Hepatocyte (in vitro differentiated cells): ENCODE data around the gene SPIRE1. TPM values are rescaled to one million over a fixed set of nuclear protein-coding genes. Genes with fewer than 3 reads are reported as not detected.

Experiments
- DNase-seq: peaks from one replicate; pipeline ENCODE4 v3.0.0-alpha.2; 2016; ENCODE audit warnings: low spot score
- H2AFZ ChIP-seq: fragments of 200-600 bp; sonication (generic); 2 replicates; pipeline ENCODE4 v1.6.0; 2016; ENCODE audit warnings: antibody characterized with exemption, mild to moderate bottlenecking
- H3K27ac ChIP-seq: fragments of 200-600 bp; sonication (generic); 2 replicates; pipeline ENCODE4 v1.5.1; 2016; ENCODE audit warnings: mild to moderate bottlenecking
- H3K27me3 ChIP-seq: fragments of 200-600 bp; sonication (generic); 2 replicates; pipeline ENCODE4 v1.6.1; 2016
- H3K36me3 ChIP-seq: fragments of 200-600 bp; sonication (generic); replicated peaks from 2 replicates; pipeline ENCODE4 v1.5.1; 2016; ENCODE audit warnings: low read depth; ENCODE audit not compliant: insufficient read depth
- H3K4me1 ChIP-seq: fragments of 200-600 bp; sonication (generic); 2 replicates; pipeline ENCODE4 v1.5.1; 2016; ENCODE audit warnings: mild to moderate bottlenecking, moderate library complexity; ENCODE audit not compliant: insufficient read depth
- H3K4me2 ChIP-seq: fragments of 200-600 bp; sonication (generic); 2 replicates; pipeline ENCODE4 v1.6.0; 2016
- H3K4me3 ChIP-seq: fragments of 200-600 bp; sonication (generic); 2 replicates; pipeline ENCODE4 v1.5.1; 2016; ENCODE audit warnings: mild to moderate bottlenecking
- H3K79me2 ChIP-seq: fragments of 200-600 bp; sonication (generic); 2 replicates; pipeline ENCODE4 v1.6.0; 2017; ENCODE audit warnings: mild to moderate bottlenecking
- H3K9me2 ChIP-seq: fragments of 200-600 bp; sonication (generic); replicated peaks from 2 replicates; pipeline ENCODE4 v1.6.0; 2017; ENCODE audit warnings: mild to moderate bottlenecking; ENCODE audit not compliant: insufficient read depth
- H3K9me3 ChIP-seq: fragments of 200-600 bp; sonication (generic); 2 replicates; pipeline ENCODE4 v1.5.1; 2016; ENCODE audit warnings: low read depth, mild to moderate bottlenecking
- H4K20me1 ChIP-seq: fragments of 200-600 bp; sonication (generic); 2 replicates; pipeline ENCODE4 v1.6.0; 2016; ENCODE audit warnings: mild to moderate bottlenecking; ENCODE audit not compliant: insufficient read depth, poor library complexity, severe bottlenecking
- EZH2 ChIP-seq: fragments of 200-600 bp; sonication (generic); IDR thresholded peaks from 2 replicates; pipeline ENCODE4 v1.6.1; 2016; ENCODE audit warnings: antibody characterized with exemption, mild to moderate bottlenecking, borderline replicate concordance
- EZH2phosphoT487 ChIP-seq: fragments of 200-600 bp; sonication (generic); IDR thresholded peaks from one replicate; pipeline ENCODE4 v1.6.1; 2018; ENCODE audit warnings: antibody characterized with exemption, mild to moderate bottlenecking, low read depth, moderate library complexity; ENCODE audit not compliant: unreplicated experiment, severe bottlenecking
- WGBS: methylation state at CpG from one replicate; pipeline ENCODE4 v1.1.6; 2016; ENCODE audit warnings: low lambda C conversion rate; ENCODE audit errors: missing lambda C conversion rate; 5-methylcytosine and 5-hydroxymethylcytosine counted together
- polyA plus RNA-seq: library from polyadenylated mRNA; unstranded; fragments of >200 nt; fragmentation: Nextera tagmentation; extraction: Ambion mirVana; gene quantifications from 2 replicates; pipeline ENCODE4 v1.2.1, GENCODE V29; 2016
- total RNA-seq: library from RNA; depleted of rRNA; stranded (reverse); fragments of >200 nt; gene quantifications from 2 replicates; pipeline ENCODE4 v1.2.3, GENCODE V29; 2014
- TF ChIP-seq, protein P1 (sequence below): fragments of 200-600 bp; sonication (generic); IDR thresholded peaks from 2 replicates; pipeline ENCODE4 v1.5.1; 2016; ENCODE audit warnings: antibody characterized with exemption, mild to moderate bottlenecking; ENCODE audit not compliant: poor library complexity

The SPIRE1 gene
- total and polyA plus RNA-seq, 2 experiments from 2014 or later: 13.1 to 18.9 TPM

GRCh38 chr18:12518326-12518725 lies 139.6 kb downstream of the SPIRE1 start:
- H3K9me2 ChIP-seq: no peaks in the 10 kb centered on the region
- H3K79me2 ChIP-seq: no peaks in the 10 kb centered on the region
- H3K9me3 ChIP-seq: no peaks in the 10 kb centered on the region
- TF ChIP-seq EZH2phosphoT487 (no peak), EZH2 (no peak)
- TF ChIP-seq, protein P1, sequence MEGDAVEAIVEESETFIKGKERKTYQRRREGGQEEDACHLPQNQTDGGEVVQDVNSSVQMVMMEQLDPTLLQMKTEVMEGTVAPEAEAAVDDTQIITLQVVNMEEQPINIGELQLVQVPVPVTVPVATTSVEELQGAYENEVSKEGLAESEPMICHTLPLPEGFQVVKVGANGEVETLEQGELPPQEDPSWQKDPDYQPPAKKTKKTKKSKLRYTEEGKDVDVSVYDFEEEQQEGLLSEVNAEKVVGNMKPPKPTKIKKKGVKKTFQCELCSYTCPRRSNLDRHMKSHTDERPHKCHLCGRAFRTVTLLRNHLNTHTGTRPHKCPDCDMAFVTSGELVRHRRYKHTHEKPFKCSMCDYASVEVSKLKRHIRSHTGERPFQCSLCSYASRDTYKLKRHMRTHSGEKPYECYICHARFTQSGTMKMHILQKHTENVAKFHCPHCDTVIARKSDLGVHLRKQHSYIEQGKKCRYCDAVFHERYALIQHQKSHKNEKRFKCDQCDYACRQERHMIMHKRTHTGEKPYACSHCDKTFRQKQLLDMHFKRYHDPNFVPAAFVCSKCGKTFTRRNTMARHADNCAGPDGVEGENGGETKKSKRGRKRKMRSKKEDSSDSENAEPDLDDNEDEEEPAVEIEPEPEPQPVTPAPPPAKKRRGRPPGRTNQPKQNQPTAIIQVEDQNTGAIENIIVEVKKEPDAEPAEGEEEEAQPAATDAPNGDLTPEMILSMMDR: no peak
- H3K4me1 ChIP-seq: no peaks in the 10 kb centered on the region
- H2AFZ ChIP-seq: no peak overlapping the region
- no peak overlapping the region for H3K27ac ChIP-seq
- H4K20me1 ChIP-seq: no peaks in the 10 kb centered on the region
- no peaks in the 10 kb centered on the region for H3K36me3 ChIP-seq
- no peak overlapping the region for H3K4me3 ChIP-seq
- no peak overlapping the region for H3K4me2 ChIP-seq
- H3K27me3 ChIP-seq: no peaks in the 10 kb centered on the region
- 87% methylated on average over 2 of the region's 2 CpGs for WGBS
- no peak for DNase-seq

- no peaks in the 10 kb centered on the region for H3K9me3 ChIP-seq
- no peaks in the 10 kb centered on the region for H3K4me1 ChIP-seq
- no peaks in the 10 kb centered on the region for H3K9me2 ChIP-seq
- H4K20me1 ChIP-seq: no peaks in the 10 kb centered on the region
- no peak for TF ChIP-seq EZH2phosphoT487
- no peak overlapping the region for H3K4me2 ChIP-seq
- H3K79me2 ChIP-seq: no peaks in the 10 kb centered on the region
- no peaks in the 10 kb centered on the region for H3K27me3 ChIP-seq
- DNase-seq: no peak
- 91% methylated on average over 1 of the region's 1 CpG for WGBS
- no peak overlapping the region for H2AFZ ChIP-seq
- no peaks in the 10 kb centered on the region for H3K36me3 ChIP-seq
- no peak overlapping the region for H3K4me3 ChIP-seq
- no peak overlapping the region for H3K27ac ChIP-seq
Observed at GRCh38 chr18:12517142-12517825, 140.6 kb downstream of the SPIRE1 start.

- Histone ChIP-seq H3K9me3 (no peaks in the 10 kb centered on the region), H3K79me2 (no peaks in the 10 kb centered on the region), H4K20me1 (no peaks in the 10 kb centered on the region), H3K4me3 (no peak overlapping the region), H3K27ac (no peak overlapping the region), H3K9me2 (no peaks in the 10 kb centered on the region), H2AFZ (no peak overlapping the region), H3K4me1 (no peaks in the 10 kb centered on the region), H3K4me2 (no peak overlapping the region), H3K27me3 (no peaks in the 10 kb centered on the region), H3K36me3 (no peaks in the 10 kb centered on the region)
- no peak for DNase-seq
- no peak for TF ChIP-seq EZH2phosphoT487
- TF ChIP-seq, protein P1: no peak
- TF ChIP-seq EZH2: no peak
- WGBS: 69% methylated on average over 4 of the region's 4 CpGs
Observed at GRCh38 chr18:12516049-12516630, 141.8 kb downstream of the SPIRE1 start.

GRCh38 chr18:12515550-12515949 lies 142.4 kb downstream of the SPIRE1 start:
- Histone ChIP-seq H2AFZ (no peak overlapping the region), H4K20me1 (no peaks in the 10 kb centered on the region), H3K9me3 (no peaks in the 10 kb centered on the region), H3K4me3 (no peak overlapping the region), H3K36me3 (no peaks in the 10 kb centered on the region), H3K4me1 (no peaks in the 10 kb centered on the region), H3K27me3 (no peaks in the 10 kb centered on the region), H3K27ac (no peak overlapping the region), H3K79me2 (no peaks in the 10 kb centered on the region), H3K9me2 (no peaks in the 10 kb centered on the region), H3K4me2 (no peak overlapping the region)
- no peak for DNase-seq
- TF ChIP-seq EZH2 (no peak), EZH2phosphoT487 (no peak)
- TF ChIP-seq, protein P1: no peak
- 93% methylated on average over 2 of the region's 2 CpGs for WGBS
